ENCODE data around the gene LIN9. TPM values are rescaled to one million over a fixed set of nuclear protein-coding genes. Genes with fewer than 3 reads are reported as not detected.

The LIN9 gene
- polyA plus RNA-seq, 12 donors: 6.6 to 9.2 (median 8.5) TPM; not detected in 2

Other genes with a start within 250 kb of the LIN9 start
- 1,000 to 10,000 TPM in 1 of 12 donors, 100 to 1,000 TPM in 10, not detected in 1; 589 to 1,309 (median 768) TPM for gene H3-3A, start 246.4 kb downstream of the LIN9 start, polyA plus RNA-seq (ENCODE audit: insufficient read length in 12 of 12)
- 10 to 100 TPM in 11 of 12 donors, not detected in 1; 47.4 to 65.4 (median 53.9) TPM for gene ACBD3, start 122.4 kb downstream of the LIN9 start, polyA plus RNA-seq (ENCODE audit: insufficient read length in 12 of 12)
- gene MIXL1, start 85.5 kb downstream of the LIN9 start, polyA plus RNA-seq (ENCODE audit: insufficient read length in 12 of 12): under 1 TPM in 10 of 12 donors, not detected in 2; 0.23 to 0.94 (median 0.54) TPM
- 100 to 1,000 TPM in 4 of 12 donors, 10 to 100 TPM in 7, not detected in 1; 81.7 to 112 (median 99.6) TPM for gene PARP1, start 98.9 kb upstream of the LIN9 start, polyA plus RNA-seq (ENCODE audit: insufficient read length in 12 of 12)
- gene STUM, start 239.6 kb upstream of the LIN9 start, polyA plus RNA-seq (ENCODE audit: insufficient read length in 12 of 12): 10 to 100 TPM in 7 of 12 donors, 1 to 10 TPM in 4, not detected in 1; 6.2 to 19.8 (median 12.9) TPM